ENCODE measurements around the gene EMID1. TPM values are rescaled to one million over a fixed set of nuclear protein-coding genes. Genes with fewer than 3 reads are reported as not detected.

The EMID1 gene
- total RNA-seq, 2 donors from 2014 or later = 0.52 to 1.8 TPM

GRCh38 chr22:29268511-29269229 lies 63.0 kb downstream of the EMID1 start:
- intact Hi-C loops (cut with DNase I) = no loop called here
- DNase-seq (peak; percentile 82), ATAC-seq (peak; percentile 78 to 81)

GRCh38 chr22:29269230-29269604 lies 63.5 kb downstream of the EMID1 start:
- DNase-seq = no peak
- intact Hi-C loops (cut with DNase I) = no loop called here
- no peak for ATAC-seq

GRCh38 chr22:29269731-29270474 lies 64.2 kb downstream of the EMID1 start:
- no peak for ATAC-seq
- no peak for DNase-seq
- intact Hi-C loops (cut with DNase I) = loop anchor here in 1 of 2 donors (5.0 kb wide), 1 partner anchor 37 kb away; the partner anchor contains the start of gene GAS2L1

GRCh38 chr22:29270475-29271271 lies 65.0 kb downstream of the EMID1 start:
- intact Hi-C loops (cut with DNase I) = loop anchor here in 1 of 2 donors (5.0 kb wide), 1 partner anchor 37 kb away; the partner anchor contains the start of gene GAS2L1
- DNase-seq = no peak
- no peak for ATAC-seq

- intact Hi-C loops (cut with DNase I) = loop anchor here in 1 of 2 donors (5.0 kb wide), 1 partner anchor 35 kb away; the partner anchor contains the start of gene GAS2L1
- DNase-seq (no peak), ATAC-seq (no peak)
Observed at GRCh38 chr22:29272624-29273023, 66.9 kb downstream of the EMID1 start.

GRCh38 chr22:29275167-29275566 lies 69.5 kb downstream of the EMID1 start:
- ATAC-seq = no peak
- DNase-seq = no peak
- intact Hi-C loops (cut with DNase I) = no loop called here

GRCh38 chr22:29275819-29276565 lies 70.3 kb downstream of the EMID1 start:
- no peak for ATAC-seq
- intact Hi-C loops (cut with DNase I) = no loop called here
- DNase-seq = no peak

- intact Hi-C loops (cut with DNase I) = no loop called here
- ATAC-seq = no peak
- no peak for DNase-seq
Observed at GRCh38 chr22:29277927-29278326, 72.2 kb downstream of the EMID1 start.

- DNase-seq (no peak), ATAC-seq (no peak)
- intact Hi-C loops (cut with DNase I) = no loop called here
Observed at GRCh38 chr22:29284196-29284595, 78.5 kb downstream of the EMID1 start.

- intact Hi-C loops (cut with DNase I) = no loop called here
- ATAC-seq = no peak
- DNase-seq = no peak
Observed at GRCh38 chr22:29288837-29289236, 83.1 kb downstream of the EMID1 start.

GRCh38 chr22:29290061-29290460 lies 84.4 kb downstream of the EMID1 start:
- ATAC-seq (no peak), DNase-seq (no peak)
- intact Hi-C loops (cut with DNase I) = no loop called here

- intact Hi-C loops (cut with DNase I) = no loop called here
- no peak for DNase-seq
- no peak for ATAC-seq
Observed at GRCh38 chr22:29291215-29291614, 85.5 kb downstream of the EMID1 start.

- ATAC-seq = no peak
- no peak for DNase-seq
- intact Hi-C loops (cut with DNase I) = no loop called here
Observed at GRCh38 chr22:29292379-29292778, 86.7 kb downstream of the EMID1 start.

- ATAC-seq (no peak), DNase-seq (no peak)
- intact Hi-C loops (cut with DNase I) = no loop called here
Observed at GRCh38 chr22:29298641-29299040, 92.9 kb downstream of the EMID1 start.

- no peak for ATAC-seq
- DNase-seq = no peak
- intact Hi-C loops (cut with DNase I) = no loop called here
Observed at GRCh38 chr22:29299136-29299900, 93.6 kb downstream of the EMID1 start.

GRCh38 chr22:29300467-29300806 lies 94.7 kb downstream of the EMID1 start:
- ATAC-seq (no peak), DNase-seq (no peak)
- intact Hi-C loops (cut with DNase I) = no loop called here

- DNase-seq = no peak
- intact Hi-C loops (cut with DNase I) = no loop called here
- no peak for ATAC-seq
Observed at GRCh38 chr22:29300807-29301601, 95.3 kb downstream of the EMID1 start.

Measured in left cardiac atrium (tissue), 4 donors.